K562 (cell line): ENCODE results near the gene FAM53B. TPM values are rescaled to one million over a fixed set of nuclear protein-coding genes. Genes with fewer than 3 reads are reported as not detected.

Source experiments
- CBFA2T3 ChIP-seq: fragments of 450-650 bp; IDR thresholded peaks from 2 replicates; pipeline ENCODE4 v1.6.1; 2017
- CBX8 ChIP-seq: fragments of 200-600 bp; sonication (generic); IDR thresholded peaks from 2 replicates; pipeline ENCODE4 v1.6.1; 2012; ENCODE audit warnings: borderline replicate concordance, mixed run types, low read depth, mild to moderate bottlenecking, moderate library complexity, mixed read lengths, low read length, control low read depth, inconsistent platforms; ENCODE audit not compliant: poor library complexity, severe bottlenecking; ENCODE audit errors: extremely low read depth
- ETV5 ChIP-seq: sonication (generic); formaldehyde crosslinking; IDR thresholded peaks from 2 replicates; pipeline ENCODE4 v1.4.0; 2020; ENCODE audit warnings: low read depth, mild to moderate bottlenecking, missing genetic modification reagents
- MNT ChIP-seq, 2 experiments: fragments of 450-650 bp; conservative IDR thresholded peaks; 2 replicates each; pipeline ENCODE4 v1.6.1; 2017; ENCODE audit warnings: mild to moderate bottlenecking in 2 of 2, moderate library complexity in 2 of 2
- NR2C1 ChIP-seq, 2 experiments: fragments of 450-650 bp; IDR thresholded peaks; 2 replicates each; pipeline ENCODE4 v1.6.1; 2017; ENCODE audit warnings: mild to moderate bottlenecking in 2 of 2, antibody characterized with exemption in 1 of 2, inconsistent platforms in 1 of 2, missing compliant biosample characterization in 1 of 2, missing genetic modification characterization in 1 of 2
- RAD21 ChIP-seq, 2 experiments: fragments of 250-450 bp in 1 of 2; fragments of 450-650 bp in 1 of 2; sonication (Bioruptor Pico) in 1 of 2; formaldehyde crosslinking in 1 of 2; IDR thresholded peaks in 1 of 2; conservative IDR thresholded peaks in 1 of 2; 2 replicates each; pipeline versions ENCODE4 v1.4.0 to v1.8.0; 2020 to 2022; ENCODE audit warnings: mild to moderate bottlenecking in 2 of 2, moderate library complexity in 1 of 2
- SIN3B ChIP-seq: fragments of 450-650 bp; IDR thresholded peaks from 2 replicates; pipeline ENCODE4 v1.6.1; 2017; ENCODE audit warnings: low read depth, mild to moderate bottlenecking, moderate library complexity
- THAP12 ChIP-seq: fragments of 250-450 bp; sonication (Bioruptor Pico); IDR thresholded peaks from 2 replicates; pipeline ENCODE4 v1.9.0; 2021; ENCODE audit warnings: mild to moderate bottlenecking, inconsistent platforms
- ZBTB1 ChIP-seq: sonication (generic); formaldehyde crosslinking; IDR thresholded peaks from 2 replicates; pipeline ENCODE4 v1.8.1; 2023; ENCODE audit warnings: missing genetic modification reagents, low read depth, mild to moderate bottlenecking, borderline replicate concordance
- ZMIZ1 ChIP-seq, 2 experiments: fragments of 150-350 bp in 1 of 2; IDR thresholded peaks; 2 replicates each; pipeline ENCODE4 v1.6.1; 2012 to 2016; ENCODE audit warnings: low read depth in 2 of 2, low read length in 2 of 2, mild to moderate bottlenecking in 1 of 2, moderate library complexity in 1 of 2
- ZNF586 ChIP-seq: fragments of 450-650 bp; formaldehyde crosslinking; conservative IDR thresholded peaks from 2 replicates; pipeline ENCODE4 v1.4.0; 2020; ENCODE audit warnings: mild to moderate bottlenecking, moderate library complexity
- ZNF592 ChIP-seq: fragments of 450-650 bp; IDR thresholded peaks from 2 replicates; pipeline ENCODE4 v1.6.1; 2017; ENCODE audit warnings: antibody characterized with exemption, mild to moderate bottlenecking
- ZNF699 ChIP-seq: fragments of 250-450 bp; sonication (Bioruptor Pico); IDR thresholded peaks from 2 replicates; pipeline ENCODE4 v1.8.0; 2021; ENCODE audit warnings: mild to moderate bottlenecking, moderate library complexity; ENCODE audit not compliant: insufficient replicate concordance
- polyA plus RNA-seq, 8 experiments: library from polyadenylated mRNA; depleted of rRNA in 4 of 8; stranded (reverse) in 5 of 8; unstranded in 3 of 8; fragments of >200 nt; fragmentation: Nextera tagmentation in 2 of 8; fragmentation: Illumina TruSeq in 1 of 8; extraction: Ambion mirVana in 2 of 8; extraction: Trizol in 1 of 8; gene quantifications; 2 replicates each; pipeline versions ENCODE4 v1.2.1 to v1.2.3, GENCODE V29; 2011 to 2014; ENCODE audit warnings: inconsistent platforms in 1 of 8, missing spikeins in 1 of 8
- total RNA-seq, 7 experiments: library from RNA; depleted of rRNA in 6 of 7; stranded (reverse); fragments of >200 nt in 6 of 7; fragmentation: Illumina TruSeq in 2 of 7; extraction: Trizol in 2 of 7; gene quantifications; 2 replicates each; pipeline versions ENCODE4 v1.2.1 to v1.2.3, GENCODE V29; 2011 to 2021; ENCODE audit warnings: low replicate concordance in 1 of 7

FAM53B gene
- total and polyA plus RNA-seq, 9 of the 15 experiments (the other 6 are each of a cell fraction or from before 2014, with no cell fraction given), result 0.03 to 16.5 (median 5.0) TPM

- TF ChIP-seq CBX8 (no peak), NR2C1 (IDR thresholded peaks at IDR 0.05) (0 out of 2 replicates have a peak, but pooled peaks have one; percentile 22), NR2C1 (tag; IDR thresholded peaks at IDR 0.05) (no peak), ETV5 (CRISPR knock-in tag) (peak; percentile 51; the same call in 1 of the 2 replicates), ZBTB1 (CRISPR knock-in tag) (no peak), ZNF592 (peak; percentile 85), CBFA2T3 (no peak), THAP12 (CRISPR knock-in tag) (no peak), RAD21 (CRISPR knock-in tag; conservative IDR thresholded peaks at IDR 0.05 in 1 of 2, IDR thresholded peaks at IDR 0.05 in 1 of 2) (peak in 1 of 2 experiments; percentile 37; a peak in 3 of 4 replicates), ZNF699 (no peak), MNT (conservative IDR thresholded peaks at IDR 0.05) (peak; percentile 34 to 67; a peak in 3 of 4 replicates), ZNF586 (CRISPR knock-in tag) (no peak), SIN3B (no peak), ZMIZ1 (IDR thresholded peaks at IDR 0.05; ENCODE audit: low read depth in 2 of 2, low read length in 2 of 2) (no peak)
Observed at GRCh38 chr10:124647421-124648130, 96.6 kb downstream of the FAM53B start (continued).
